ENCODE data around the gene PROK2. TPM values are rescaled to one million over a fixed set of nuclear protein-coding genes. Genes with fewer than 3 reads are reported as not detected.

The PROK2 gene
- total RNA-seq, 2 donors from 2014 or later, result 0.48 TPM; not detected in 1

GRCh38 chr3:71753701-71754609 is 31.0 kb downstream of the PROK2 start, which contains the start of gene GPR27:
Gene GPR27, plus strand, starts transcription at chr3:71753855. Its CDS starts 195 bp downstream, at chr3:71754050.
- Histone ChIP-seq H3K36me3 (no peaks in the 10 kb centered on the region), H3K4me3 (peak within 1 kb of the TSS; percentile 41 to 52), H3K4me1 (peaks cover 0 to 4% of the 10 kb centered on the region in 2 donors), H3K9me3 (no peaks in the 10 kb centered on the region), H3K27ac (no peak within 1 kb of the TSS), H3K27me3 (no peaks in the 10 kb centered on the region)
- DNase-seq (ENCODE audit: low spot score), result no peak
- no peak for TF ChIP-seq CTCF (IDR thresholded peaks at IDR 0.05)

- H3K4me3 ChIP-seq, result peak overlapping the region; percentile 41 to 52
- TF ChIP-seq CTCF (IDR thresholded peaks at IDR 0.05), result no peak
- no peaks in the 10 kb centered on the region for H3K36me3 ChIP-seq
- no peaks in the 10 kb centered on the region for H3K27me3 ChIP-seq
- no peaks in the 10 kb centered on the region for H3K9me3 ChIP-seq
- no peak for DNase-seq (ENCODE audit: low spot score)
- no peak overlapping the region for H3K27ac ChIP-seq
- H3K4me1 ChIP-seq, result peaks cover 0 to 4% of the 10 kb centered on the region in 2 donors
Observed at GRCh38 chr3:71752831-71753700, 31.9 kb downstream of the PROK2 start.

- Histone ChIP-seq H3K36me3 (no peaks in the 10 kb centered on the region), H3K27ac (no peak overlapping the region), H3K4me3 (no peak overlapping the region), H3K27me3 (no peaks in the 10 kb centered on the region), H3K9me3 (no peaks in the 10 kb centered on the region), H3K4me1 (peaks cover 0 to 4% of the 10 kb centered on the region in 2 donors)
- no peak for TF ChIP-seq CTCF (IDR thresholded peaks at IDR 0.05)
- no peak for DNase-seq (ENCODE audit: low spot score)
Observed at GRCh38 chr3:71751602-71752001, 33.3 kb downstream of the PROK2 start.

GRCh38 chr3:71744738-71745137 is 40.2 kb downstream of the PROK2 start:
- no peaks in the 10 kb centered on the region for H3K36me3 ChIP-seq
- H3K27ac ChIP-seq, result no peak overlapping the region
- H3K27me3 ChIP-seq, result no peaks in the 10 kb centered on the region
- no peak for DNase-seq (ENCODE audit: low spot score)
- peaks cover 0 to 31% of the 10 kb centered on the region in 2 donors for H3K9me3 ChIP-seq
- no peak for TF ChIP-seq CTCF (IDR thresholded peaks at IDR 0.05)
- H3K4me1 ChIP-seq, result no peaks in the 10 kb centered on the region
- H3K4me3 ChIP-seq, result no peak overlapping the region

GRCh38 chr3:71742621-71743020 is 42.3 kb downstream of the PROK2 start:
- peaks cover 0 to 31% of the 10 kb centered on the region in 2 donors for H3K9me3 ChIP-seq
- H3K27ac ChIP-seq, result no peak overlapping the region
- DNase-seq (ENCODE audit: low spot score), result no peak
- no peaks in the 10 kb centered on the region for H3K27me3 ChIP-seq
- H3K4me3 ChIP-seq, result no peak overlapping the region
- H3K36me3 ChIP-seq, result no peaks in the 10 kb centered on the region
- no peak for TF ChIP-seq CTCF (IDR thresholded peaks at IDR 0.05)
- H3K4me1 ChIP-seq, result no peaks in the 10 kb centered on the region
